Coronary artery (tissue), 2 donors: Measurements from ENCODE around the gene RBFOX2.

ENCODE experiments used
- DNase-seq: peaks from one replicate; pipeline ENCODE4 v3.0.0-alpha.2; 2017; ENCODE audit warnings: low spot score
- H3K27ac ChIP-seq, 2 donors: fragments of 200-600 bp; sonication (generic); one replicate each; pipeline ENCODE4 v1.5.1; 2016 to 2019
- H3K4me3 ChIP-seq: fragments of 200-600 bp; sonication (generic); 2 replicates; pipeline ENCODE4 v1.5.1; 2016; ENCODE audit warnings: mild to moderate bottlenecking, moderate library complexity
- TF ChIP-seq, protein P1 (sequence below): fragments of 200-600 bp; sonication (generic); IDR thresholded peaks from one replicate; pipeline ENCODE4 v1.5.1; 2019; ENCODE audit warnings: antibody characterized with exemption

RBFOX2 gene

DNA sequence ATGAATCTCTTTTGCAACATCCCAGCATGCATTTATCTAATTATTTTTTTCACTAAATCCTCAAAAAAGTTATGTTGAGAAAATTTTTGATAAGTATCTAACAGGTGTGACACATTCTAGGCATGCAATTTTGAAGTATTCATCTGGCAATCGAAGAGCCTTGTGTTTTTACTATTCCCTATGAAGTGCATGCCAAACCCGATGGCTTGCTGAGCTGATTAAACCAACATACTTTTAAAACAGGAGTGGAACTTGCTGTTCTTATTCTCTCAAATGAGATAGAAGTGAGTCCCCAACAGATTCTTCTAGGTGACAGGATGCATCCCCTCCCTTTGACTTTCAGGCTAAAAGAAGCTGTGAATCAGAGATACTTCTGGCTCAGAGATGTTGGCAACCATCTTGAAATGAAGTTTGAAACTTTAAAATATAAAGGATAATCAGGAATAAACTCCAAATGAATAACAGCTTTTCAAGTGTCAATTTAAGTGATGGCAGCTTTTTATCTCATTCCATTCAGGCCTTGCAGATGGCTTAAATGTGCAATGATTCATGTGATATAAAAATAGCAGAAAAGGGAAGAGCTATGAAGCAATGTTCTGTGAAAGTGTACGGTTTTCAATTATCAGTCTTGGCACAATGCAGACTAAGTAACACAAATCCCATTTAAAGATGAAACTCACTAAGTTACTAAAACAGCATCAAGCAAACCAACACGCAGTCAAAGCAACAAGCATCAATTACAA lies 243.3 kb downstream of the RBFOX2 start:
- Histone ChIP-seq H3K4me3 (no peak overlapping the region), H3K27ac (no peak overlapping the region)
- no peak for DNase-seq
- TF ChIP-seq, protein P1, sequence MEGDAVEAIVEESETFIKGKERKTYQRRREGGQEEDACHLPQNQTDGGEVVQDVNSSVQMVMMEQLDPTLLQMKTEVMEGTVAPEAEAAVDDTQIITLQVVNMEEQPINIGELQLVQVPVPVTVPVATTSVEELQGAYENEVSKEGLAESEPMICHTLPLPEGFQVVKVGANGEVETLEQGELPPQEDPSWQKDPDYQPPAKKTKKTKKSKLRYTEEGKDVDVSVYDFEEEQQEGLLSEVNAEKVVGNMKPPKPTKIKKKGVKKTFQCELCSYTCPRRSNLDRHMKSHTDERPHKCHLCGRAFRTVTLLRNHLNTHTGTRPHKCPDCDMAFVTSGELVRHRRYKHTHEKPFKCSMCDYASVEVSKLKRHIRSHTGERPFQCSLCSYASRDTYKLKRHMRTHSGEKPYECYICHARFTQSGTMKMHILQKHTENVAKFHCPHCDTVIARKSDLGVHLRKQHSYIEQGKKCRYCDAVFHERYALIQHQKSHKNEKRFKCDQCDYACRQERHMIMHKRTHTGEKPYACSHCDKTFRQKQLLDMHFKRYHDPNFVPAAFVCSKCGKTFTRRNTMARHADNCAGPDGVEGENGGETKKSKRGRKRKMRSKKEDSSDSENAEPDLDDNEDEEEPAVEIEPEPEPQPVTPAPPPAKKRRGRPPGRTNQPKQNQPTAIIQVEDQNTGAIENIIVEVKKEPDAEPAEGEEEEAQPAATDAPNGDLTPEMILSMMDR, result no peak

DNA sequence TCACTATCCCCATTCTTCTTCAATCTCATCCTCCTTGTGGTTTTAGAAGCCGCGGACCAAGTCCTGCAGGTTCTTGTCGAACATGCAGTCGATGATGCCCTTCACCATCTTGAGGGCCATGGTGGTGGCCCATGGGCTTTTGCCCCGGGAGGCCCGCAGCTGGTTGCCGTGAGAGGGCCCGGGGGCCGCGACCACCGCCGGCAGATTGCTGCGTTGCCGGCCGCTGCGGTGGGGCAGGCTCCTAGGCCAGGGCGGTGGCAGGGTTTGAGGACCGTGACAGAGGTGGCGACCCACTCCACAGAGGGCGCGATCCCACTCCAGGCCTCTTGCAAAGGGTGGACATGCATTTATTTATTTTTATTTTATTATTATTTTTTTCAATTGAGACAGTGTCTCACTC lies 244.0 kb downstream of the RBFOX2 start:
- TF ChIP-seq, protein P1, result no peak
- Histone ChIP-seq H3K27ac (no peak overlapping the region), H3K4me3 (no peak overlapping the region)
- DNase-seq, result no peak

DNA sequence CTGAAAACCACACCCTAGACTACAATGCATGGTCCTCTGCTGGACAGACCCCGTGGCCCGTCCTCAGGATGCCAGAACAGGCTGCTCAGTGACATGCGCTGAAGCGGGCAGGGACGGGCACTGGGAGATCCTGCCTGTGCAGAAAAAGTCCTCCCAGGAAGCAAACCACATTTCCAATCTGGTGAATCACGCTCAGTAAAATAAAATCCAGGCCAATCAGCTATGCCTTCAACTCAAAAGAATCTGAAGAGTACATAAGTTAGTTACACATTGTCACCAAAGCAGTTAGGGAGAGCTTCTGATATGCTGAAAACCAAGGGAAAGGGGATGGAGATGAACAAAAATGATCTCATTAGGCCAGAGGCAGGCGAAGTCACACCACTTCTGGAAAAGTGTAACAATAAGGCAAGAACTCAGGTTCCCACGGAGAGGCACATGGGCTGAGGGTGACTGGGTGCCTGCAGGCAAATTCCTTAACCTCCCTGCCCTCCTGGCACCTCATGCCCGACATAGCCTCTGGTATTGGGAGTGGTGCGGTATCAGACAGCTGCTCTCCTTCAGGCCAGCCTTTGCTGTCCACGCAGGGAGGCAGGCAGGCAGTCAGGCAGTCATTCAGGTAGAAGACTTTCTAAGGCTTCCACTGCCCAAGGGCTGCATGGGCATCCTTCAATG lies 244.5 kb downstream of the RBFOX2 start:
- Histone ChIP-seq H3K27ac (no peak overlapping the region), H3K4me3 (no peak overlapping the region)
- TF ChIP-seq, protein P1, result no peak
- DNase-seq, result no peak

DNA sequence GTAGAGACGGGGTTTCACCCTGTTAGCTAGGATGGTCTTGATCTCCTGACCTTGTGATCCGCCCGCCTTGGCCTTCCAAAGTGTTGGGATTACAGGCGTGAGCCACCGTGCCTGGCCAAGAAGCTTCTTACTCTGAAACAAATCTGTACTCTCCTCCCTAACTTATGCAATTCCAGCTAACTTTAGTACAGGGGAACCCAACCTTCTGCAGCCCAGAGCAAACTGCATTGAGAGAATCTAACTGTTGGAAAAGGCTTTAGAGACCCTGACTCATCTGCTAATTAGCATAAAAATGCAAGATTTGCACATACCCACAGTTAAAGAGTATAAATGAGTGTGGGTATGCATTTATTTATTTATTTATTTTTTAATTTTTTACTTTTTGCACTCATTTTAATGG lies 246.1 kb downstream of the RBFOX2 start:
- H3K27ac ChIP-seq, result peak overlapping the region; percentile 39 to 57
- TF ChIP-seq, protein P1, result no peak
- peak overlapping the region; percentile 28 for H3K4me3 ChIP-seq
- no peak for DNase-seq

DNA sequence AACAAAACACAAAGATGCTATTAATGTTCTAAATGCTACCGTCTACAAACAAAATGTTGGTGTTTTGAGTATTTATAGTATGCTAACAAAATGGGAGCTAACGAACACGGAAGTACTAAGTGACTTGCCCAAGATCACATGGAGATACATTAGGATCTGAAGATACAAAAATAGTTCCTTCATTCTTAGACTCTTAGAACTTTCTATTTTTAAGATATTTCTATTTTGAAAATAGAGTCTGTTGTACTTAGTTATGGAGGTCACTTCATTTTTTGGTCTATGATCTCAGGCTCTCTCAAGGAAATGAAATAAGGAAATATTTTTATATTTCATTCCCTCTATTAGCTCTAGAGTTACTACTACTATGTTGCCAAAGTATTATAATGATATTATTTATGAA lies 246.7 kb downstream of the RBFOX2 start:
- TF ChIP-seq, protein P1, result no peak
- Histone ChIP-seq H3K4me3 (no peak overlapping the region), H3K27ac (peak overlapping the region; percentile 39 to 57)
- no peak for DNase-seq

DNA sequence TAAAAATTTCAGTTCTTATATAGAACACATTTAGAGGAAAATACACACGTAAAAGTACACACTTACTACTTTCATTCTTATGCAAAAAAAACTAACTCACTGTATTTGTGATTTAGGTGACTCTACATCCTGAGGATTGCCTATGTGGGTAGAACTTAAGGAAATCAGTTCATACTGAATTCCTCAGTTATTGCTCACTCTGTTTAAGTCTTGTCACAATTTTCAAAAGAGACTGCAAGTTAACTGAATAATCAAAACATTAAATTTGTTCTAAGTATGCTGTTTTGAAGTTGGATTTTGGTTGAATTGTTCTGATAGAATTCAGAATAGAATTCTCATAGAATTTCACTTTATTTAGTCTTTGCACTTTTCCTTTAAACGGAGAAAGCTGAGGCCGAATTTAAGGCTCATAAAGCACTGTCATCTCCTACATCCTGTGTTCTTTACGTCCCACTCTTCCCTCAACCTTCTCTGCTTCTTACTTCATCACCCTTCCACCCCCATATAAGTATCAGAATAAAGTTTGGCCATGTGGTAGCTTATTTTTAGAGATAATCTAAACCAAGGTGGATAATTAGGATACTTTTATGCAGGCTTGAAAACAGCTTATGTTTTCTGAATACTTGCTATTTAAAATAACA lies 251.2 kb downstream of the RBFOX2 start:
- DNase-seq, result no peak
- Histone ChIP-seq H3K4me3 (no peak overlapping the region), H3K27ac (peak overlapping the region in 1 of 2 donors; percentile 2)
- TF ChIP-seq, protein P1, result no peak
